Upper lobe of left lung (tissue), 6 donors: ENCODE results near the gene CFAP73. TPM values are rescaled to one million over a fixed set of nuclear protein-coding genes. Genes with fewer than 3 reads are reported as not detected.
A peak's percentile ranks its signal among the peaks of the same experiment; 100 is the strongest.

Source experiments
- ATAC-seq, 2 donors: fragments of 200-7000 bp; cut with Tn5 transposase; one replicate each; pipeline ENCODE4 v1.9.1; 2022; ENCODE audit warnings: mild to moderate bottlenecking in 2 of 2, moderate library complexity in 2 of 2; ENCODE audit not compliant: low FRiP score in 2 of 2
- DNase-seq, 2 donors: peaks; one replicate each; pipeline ENCODE4 v3.0.0-alpha.2; 2019 to 2020
- H3K27ac ChIP-seq, 4 donors: fragments of 200-600 bp; sonication (generic); one replicate each; pipeline ENCODE4 v1.5.1; 2016 to 2019
- H3K27me3 ChIP-seq, 4 donors: fragments of 200-600 bp; sonication (generic); one replicate each; pipeline ENCODE4 v1.5.1; 2017 to 2019
- H3K36me3 ChIP-seq, 4 donors: fragments of 200-600 bp; sonication (generic); one replicate each; pipeline ENCODE4 v1.5.1; 2016 to 2019
- H3K4me1 ChIP-seq, 4 donors: fragments of 200-600 bp; sonication (generic); one replicate each; pipeline ENCODE4 v1.5.1; 2018 to 2019
- H3K4me3 ChIP-seq, 4 donors: fragments of 200-600 bp; sonication (generic); one replicate each; pipeline ENCODE4 v1.5.1; 2017 to 2019; ENCODE audit warnings: mild to moderate bottlenecking in 2 of 4, moderate library complexity in 1 of 4
- H3K9me3 ChIP-seq, 4 donors: fragments of 200-600 bp; sonication (generic); one replicate each; pipeline ENCODE4 v1.5.1; 2018 to 2019
- CTCF ChIP-seq, 6 experiments: fragments of 450-650 bp in 4 of 6; fragments of 200-600 bp in 2 of 6; sonication (generic) in 2 of 6; IDR thresholded peaks; one replicate each; pipeline ENCODE4 v1.5.1; 2016 to 2019; ENCODE audit warnings: antibody characterized with exemption in 6 of 6
- EP300 ChIP-seq, 4 donors: sonication (generic); formaldehyde crosslinking; IDR thresholded peaks; one replicate each; pipeline ENCODE4 v1.5.1; 2017; ENCODE audit warnings: antibody characterized with exemption in 4 of 4, control low read depth in 2 of 4
- POLR2A ChIP-seq, 4 donors: fragments of 450-650 bp; IDR thresholded peaks; one replicate each; pipeline ENCODE4 v1.5.1; 2016 to 2017; ENCODE audit warnings: antibody characterized with exemption in 4 of 4, mild to moderate bottlenecking in 2 of 4
- POLR2AphosphoS5 ChIP-seq, 2 donors: sonication (generic); formaldehyde crosslinking; IDR thresholded peaks; one replicate each; pipeline ENCODE4 v1.5.1; 2017; ENCODE audit warnings: antibody characterized with exemption in 2 of 2
- WGBS, 2 donors: methylation state at CpG; one replicate each; pipeline ENCODE4 v1.1.5; 2017 to 2018; 5-methylcytosine and 5-hydroxymethylcytosine counted together
- total RNA-seq, 6 donors: library from RNA; depleted of rRNA in 4 of 6; stranded (reverse); fragments of >200 nt in 4 of 6; gene quantifications; one replicate each; pipeline versions ENCODE4 v1.1.0 to v1.2.1, GENCODE V29; 2016 to 2021
- donor health status: DM: no; HTN: no; CAD: no; lungs with moderate emphysema.
- donor health status: DM: no; HTN: yes; CAD: no; lungs with severe emphysema.

The CFAP73 gene
- total RNA-seq = 10 to 100 TPM in 3 of 6 donors, 1 to 10 TPM in 2, under 1 TPM in 1; 0.97 to 34.1 (median 15.4) TPM

- ATAC-seq (peak; percentile 23 to 71), DNase-seq (peak in 1 of 2 donors; percentile 51)
- Histone ChIP-seq H3K9me3 (peaks cover 0 to 3% (median 0%) of the 10 kb centered on the region in 4 donors), H3K4me3 (peak within 1 kb of the TSS in 1 of 4 donors; percentile 7), H3K4me1 (peaks cover 10 to 27% (median 14%) of the 10 kb centered on the region in 4 donors), H3K27ac (no peak within 1 kb of the TSS), H3K27me3 (peaks cover 0 to 28% (median 10%) of the 10 kb centered on the region in 4 donors), H3K36me3 (no peaks in the 10 kb centered on the region)
- TF ChIP-seq POLR2A (IDR thresholded peaks at IDR 0.05) (peak in 1 of 4 donors; percentile 24), EP300 (IDR thresholded peaks at IDR 0.05) (no peak), POLR2AphosphoS5 (IDR thresholded peaks at IDR 0.05) (no peak), CTCF (IDR thresholded peaks at IDR 0.05) (no peak)
- 25 to 39% methylated on average over 14 to 22 of the region's 22 CpGs for WGBS, 2 donors
Measured at GRCh38 chr12:113149361-113150150, at the start of gene CFAP73. Gene CFAP73, plus strand, starts transcription at chr12:113149724. Its CDS starts 134 bp downstream, at chr12:113149858.

GRCh38 chr12:113099764-113100163, 49.8 kb upstream of the CFAP73 start:
- Histone ChIP-seq H3K27ac (no peak overlapping the region), H3K9me3 (no peaks in the 10 kb centered on the region), H3K4me3 (no peak overlapping the region), H3K36me3 (no peaks in the 10 kb centered on the region), H3K4me1 (peaks cover 4 to 16% (median 9%) of the 10 kb centered on the region in 4 donors), H3K27me3 (no peaks in the 10 kb centered on the region)
- TF ChIP-seq POLR2A (IDR thresholded peaks at IDR 0.05) (no peak), EP300 (IDR thresholded peaks at IDR 0.05) (no peak), POLR2AphosphoS5 (IDR thresholded peaks at IDR 0.05) (no peak), CTCF (IDR thresholded peaks at IDR 0.05) (no peak)
- ATAC-seq = no peak
- 78% methylated on average over 10 of the region's 12 CpGs; no CpG with 5 or more reads in 1 of the 2 donors for WGBS, 2 donors
- DNase-seq = no peak

- H3K27me3 ChIP-seq = no peaks in the 10 kb centered on the region
- H3K9me3 ChIP-seq = no peaks in the 10 kb centered on the region
- ATAC-seq (no peak), DNase-seq (no peak)
- peaks cover 4 to 16% (median 9%) of the 10 kb centered on the region in 4 donors for H3K4me1 ChIP-seq
- H3K4me3 ChIP-seq = no peak overlapping the region
- 74 to 79% methylated on average over 6 to 10 of the region's 10 CpGs for WGBS, 2 donors
- no peak for TF ChIP-seq POLR2AphosphoS5 (IDR thresholded peaks at IDR 0.05)
- TF ChIP-seq CTCF (IDR thresholded peaks at IDR 0.05) = no peak
- no peak for TF ChIP-seq EP300 (IDR thresholded peaks at IDR 0.05)
- TF ChIP-seq POLR2A (IDR thresholded peaks at IDR 0.05) = no peak
- H3K27ac ChIP-seq = no peak overlapping the region
- H3K36me3 ChIP-seq = no peaks in the 10 kb centered on the region
Measured at GRCh38 chr12:113101751-113102150, 47.8 kb upstream of the CFAP73 start.

- Histone ChIP-seq H3K4me3 (no peak overlapping the region), H3K36me3 (no peaks in the 10 kb centered on the region), H3K27me3 (no peaks in the 10 kb centered on the region), H3K9me3 (no peaks in the 10 kb centered on the region), H3K27ac (no peak overlapping the region), H3K4me1 (peaks cover 4 to 16% (median 9%) of the 10 kb centered on the region in 4 donors)
- ATAC-seq = no peak
- TF ChIP-seq POLR2A (IDR thresholded peaks at IDR 0.05) (no peak), CTCF (IDR thresholded peaks at IDR 0.05) (no peak), EP300 (IDR thresholded peaks at IDR 0.05) (no peak), POLR2AphosphoS5 (IDR thresholded peaks at IDR 0.05) (no peak)
- 85 to 86% methylated on average over 5 of the region's 5 CpGs for WGBS, 2 donors
- DNase-seq = no peak
Measured at GRCh38 chr12:113102811-113103210, 46.7 kb upstream of the CFAP73 start.
